C4-2B (cell line): ENCODE data around the gene HRC.

Source experiments
- CTCF ChIP-seq: fragments of 450-650 bp; conservative IDR thresholded peaks from 2 replicates; pipeline ENCODE4 v1.5.1; 2017; ENCODE audit warnings: mild to moderate bottlenecking
- ZFX ChIP-seq: fragments of 450-650 bp; IDR thresholded peaks from 2 replicates; pipeline ENCODE4 v1.6.1; 2017

GRCh38 chr19:49106648-49107135, 48.5 kb downstream of the HRC start:
- TF ChIP-seq CTCF (peak; percentile 82), ZFX (no peak)
